ENCODE data around the gene JAZF1. TPM values are rescaled to one million over a fixed set of nuclear protein-coding genes. Genes with fewer than 3 reads are reported as not detected.

Gene JAZF1
- total and polyA plus RNA-seq, 9 donors, result 10.4 to 36.0 (median 19.9) TPM

DNA sequence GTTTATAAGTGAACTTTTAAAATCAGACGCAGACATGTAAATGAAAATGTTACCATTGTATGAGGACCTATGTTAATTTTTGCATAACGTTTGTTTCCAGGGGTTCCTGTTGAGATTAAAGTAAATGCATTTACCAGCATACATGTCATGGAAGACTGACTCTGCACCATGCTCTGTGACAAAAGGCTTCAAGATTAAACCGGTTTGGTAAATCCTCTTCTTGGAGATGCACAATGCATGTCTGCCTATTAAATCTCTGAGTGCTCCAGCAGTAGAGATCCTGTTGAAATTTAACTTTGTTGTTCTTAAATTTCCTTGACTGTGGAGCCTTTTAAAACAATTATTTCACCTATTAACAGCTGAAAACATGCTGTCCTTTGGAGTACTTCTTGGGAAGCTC is 36.5 kb upstream of the JAZF1 start:
- H3K4me1 ChIP-seq (ENCODE audit: insufficient read depth), result no peaks in the 10 kb centered on the region
- no peaks in the 10 kb centered on the region for H3K27me3 ChIP-seq
- no peaks in the 10 kb centered on the region for H3K9me3 ChIP-seq
- DNase-seq, result no peak
- WGBS, 3 donors, result 48 to 68% (median 49%) methylated on average over 3 of the region's 3 CpGs
- intact Hi-C loops (cut with DNase I), result no loop called here
- no peaks in the 10 kb centered on the region for H3K36me3 ChIP-seq
- H3K4me3 ChIP-seq, result no peak overlapping the region
- TF ChIP-seq POLR2A (IDR thresholded peaks at IDR 0.05) (no peak), EP300 (IDR thresholded peaks at IDR 0.05) (no peak)
- TF ChIP-seq, protein P1, sequence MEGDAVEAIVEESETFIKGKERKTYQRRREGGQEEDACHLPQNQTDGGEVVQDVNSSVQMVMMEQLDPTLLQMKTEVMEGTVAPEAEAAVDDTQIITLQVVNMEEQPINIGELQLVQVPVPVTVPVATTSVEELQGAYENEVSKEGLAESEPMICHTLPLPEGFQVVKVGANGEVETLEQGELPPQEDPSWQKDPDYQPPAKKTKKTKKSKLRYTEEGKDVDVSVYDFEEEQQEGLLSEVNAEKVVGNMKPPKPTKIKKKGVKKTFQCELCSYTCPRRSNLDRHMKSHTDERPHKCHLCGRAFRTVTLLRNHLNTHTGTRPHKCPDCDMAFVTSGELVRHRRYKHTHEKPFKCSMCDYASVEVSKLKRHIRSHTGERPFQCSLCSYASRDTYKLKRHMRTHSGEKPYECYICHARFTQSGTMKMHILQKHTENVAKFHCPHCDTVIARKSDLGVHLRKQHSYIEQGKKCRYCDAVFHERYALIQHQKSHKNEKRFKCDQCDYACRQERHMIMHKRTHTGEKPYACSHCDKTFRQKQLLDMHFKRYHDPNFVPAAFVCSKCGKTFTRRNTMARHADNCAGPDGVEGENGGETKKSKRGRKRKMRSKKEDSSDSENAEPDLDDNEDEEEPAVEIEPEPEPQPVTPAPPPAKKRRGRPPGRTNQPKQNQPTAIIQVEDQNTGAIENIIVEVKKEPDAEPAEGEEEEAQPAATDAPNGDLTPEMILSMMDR (IDR thresholded peaks at IDR 0.05), result no peak
- H3K27ac ChIP-seq, result no peak overlapping the region

DNA sequence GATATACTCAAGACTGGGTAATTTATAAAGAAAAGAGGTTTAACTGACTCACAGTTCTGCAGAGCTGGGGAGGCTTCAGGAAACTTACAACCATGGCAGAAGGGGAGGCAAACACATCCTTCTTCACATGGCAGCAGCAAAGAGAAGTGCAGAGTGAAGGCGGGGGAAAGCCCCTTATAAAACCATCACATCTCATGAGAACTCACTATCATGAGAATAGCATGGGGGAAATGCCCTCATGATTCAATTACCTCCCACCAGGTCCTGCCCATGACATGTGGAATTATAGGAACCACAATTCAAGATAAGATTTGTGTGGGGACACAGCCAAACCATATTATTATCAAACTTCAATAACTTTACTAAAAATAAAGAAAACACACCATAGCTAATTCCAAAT is 30.4 kb upstream of the JAZF1 start:
- 73 to 82% (median 74%) methylated on average over 1 of the region's 1 CpG for WGBS, 3 donors
- no peaks in the 10 kb centered on the region for H3K9me3 ChIP-seq
- no peak overlapping the region for H3K4me3 ChIP-seq
- intact Hi-C loops (cut with DNase I), result no loop called here
- H3K27ac ChIP-seq, result no peak overlapping the region
- no peak for DNase-seq
- no peaks in the 10 kb centered on the region for H3K36me3 ChIP-seq
- TF ChIP-seq, protein P1 (IDR thresholded peaks at IDR 0.05), result no peak
- TF ChIP-seq EP300 (IDR thresholded peaks at IDR 0.05) (no peak), POLR2A (IDR thresholded peaks at IDR 0.05) (no peak)
- no peaks in the 10 kb centered on the region for H3K27me3 ChIP-seq
- H3K4me1 ChIP-seq (ENCODE audit: insufficient read depth), result no peaks in the 10 kb centered on the region

DNA sequence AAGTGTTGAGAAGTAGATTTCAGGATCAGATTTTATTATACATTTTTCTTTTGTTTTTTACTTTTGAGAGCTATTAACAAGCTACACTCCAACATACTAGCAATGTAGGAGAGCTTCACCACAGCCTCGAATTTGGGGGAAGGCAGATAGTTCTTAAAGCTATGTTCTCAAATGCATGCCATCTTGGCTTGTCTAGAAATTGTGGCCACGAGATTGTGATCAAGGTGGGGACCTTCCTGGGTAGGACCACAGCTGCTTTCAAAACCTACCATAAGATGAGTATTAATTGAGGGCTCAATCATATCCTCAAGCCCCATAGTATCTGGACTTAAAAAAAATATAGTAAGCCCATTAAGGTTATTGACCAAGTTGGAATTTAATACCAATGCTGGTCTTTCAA is 27.9 kb upstream of the JAZF1 start:
- WGBS, 3 donors, result 84 to 86% (median 86%) methylated on average over 2 of the region's 2 CpGs
- intact Hi-C loops (cut with DNase I), result no loop called here
- Histone ChIP-seq H3K36me3 (no peaks in the 10 kb centered on the region), H3K27me3 (no peaks in the 10 kb centered on the region), H3K27ac (no peak overlapping the region), H3K9me3 (no peaks in the 10 kb centered on the region), H3K4me1 (ENCODE audit: insufficient read depth) (no peaks in the 10 kb centered on the region), H3K4me3 (no peak overlapping the region)
- DNase-seq, result no peak
- no peak for TF ChIP-seq POLR2A (IDR thresholded peaks at IDR 0.05)
- no peak for TF ChIP-seq EP300 (IDR thresholded peaks at IDR 0.05)
- TF ChIP-seq, protein P1 (IDR thresholded peaks at IDR 0.05), result no peak

DNA sequence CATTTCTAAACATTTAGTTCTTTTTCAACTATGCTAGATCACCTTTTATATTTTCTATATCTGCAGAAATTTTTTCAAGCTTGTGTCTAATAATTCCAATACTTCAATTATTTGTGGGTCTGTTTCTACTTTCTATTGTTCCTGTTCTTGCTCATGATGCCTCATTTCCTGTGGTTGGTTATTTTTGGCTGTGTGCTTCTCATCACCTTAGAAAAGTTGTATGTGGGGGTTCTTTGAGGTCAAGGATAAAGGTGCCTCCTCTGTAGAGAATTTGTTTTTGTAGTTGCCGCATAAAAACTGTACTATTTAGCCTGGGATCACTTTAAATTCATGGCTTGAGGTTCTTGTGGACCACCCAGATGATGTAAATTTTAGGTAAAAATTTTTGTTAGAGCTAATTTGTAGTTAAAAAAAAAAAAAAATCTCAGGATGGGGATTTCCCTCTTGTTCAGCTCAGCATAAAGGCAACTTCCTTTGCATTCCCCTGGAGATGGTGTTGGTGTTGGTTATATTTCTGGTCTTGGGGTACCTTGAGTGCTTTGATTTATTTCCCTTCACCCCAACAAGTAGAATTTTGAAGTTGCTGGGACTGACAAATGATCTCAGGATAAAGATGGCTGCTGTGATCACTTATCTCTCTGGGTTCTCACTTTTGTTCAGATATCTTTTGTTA is 27.0 kb upstream of the JAZF1 start:
- no peaks in the 10 kb centered on the region for H3K36me3 ChIP-seq
- no peaks in the 10 kb centered on the region for H3K9me3 ChIP-seq
- no peak overlapping the region for H3K4me3 ChIP-seq
- no peak overlapping the region for H3K27ac ChIP-seq
- intact Hi-C loops (cut with DNase I), result no loop called here
- 48 to 67% (median 55%) methylated on average over 1 of the region's 1 CpG for WGBS, 3 donors
- DNase-seq, result no peak
- TF ChIP-seq POLR2A (IDR thresholded peaks at IDR 0.05) (no peak), EP300 (IDR thresholded peaks at IDR 0.05) (no peak)
- TF ChIP-seq, protein P1 (IDR thresholded peaks at IDR 0.05), result no peak
- H3K27me3 ChIP-seq, result no peaks in the 10 kb centered on the region
- H3K4me1 ChIP-seq (ENCODE audit: insufficient read depth), result no peaks in the 10 kb centered on the region
